ENCODE measurements around the gene HBB. TPM values are rescaled to one million over a fixed set of nuclear protein-coding genes. Genes with fewer than 3 reads are reported as not detected.

The HBB gene
- total and polyA plus RNA-seq, 8 donors, result 2.9 to 1,619 (median 14.1) TPM

DNA sequence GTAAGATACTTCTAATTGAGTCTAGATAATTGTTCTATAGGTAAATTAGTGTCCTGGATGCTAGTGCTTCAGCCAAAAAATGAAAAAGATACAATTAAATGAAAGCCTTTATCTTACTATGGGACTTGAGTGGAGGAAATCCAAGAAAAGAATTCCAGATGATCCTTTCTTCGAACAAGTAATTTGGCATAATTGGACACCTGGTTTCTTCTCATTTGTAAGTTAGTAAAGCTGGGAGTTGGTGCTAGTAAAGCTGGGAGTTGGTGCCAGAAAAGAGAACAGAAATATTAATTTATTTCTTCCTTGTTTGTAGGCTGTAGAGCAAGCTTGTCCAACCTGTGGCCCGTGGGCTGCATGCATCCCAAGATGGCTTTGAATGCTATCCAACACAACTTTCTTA lies 38.7 kb downstream of the HBB start:
- intact Hi-C loops (cut with DNase I; ENCODE audit: low total_unique reads), result no loop called here
- Histone ChIP-seq H3K4me1 (no peaks in the 10 kb centered on the region), H3K27ac (no peak overlapping the region), H3K9me3 (peaks cover 0 to 9% (median 3%) of the 10 kb centered on the region in 4 donors), H3K4me3 (no peak overlapping the region), H3K27me3 (no peaks in the 10 kb centered on the region), H3K36me3 (no peaks in the 10 kb centered on the region)
- TF ChIP-seq EP300 (IDR thresholded peaks at IDR 0.05), result no peak
- TF ChIP-seq POLR2A (IDR thresholded peaks at IDR 0.05), result no peak
- no peak for TF ChIP-seq CTCF (IDR thresholded peaks at IDR 0.05)
- TF ChIP-seq POLR2AphosphoS5 (IDR thresholded peaks at IDR 0.05), result no peak
- 75 to 90% (median 85%) methylated on average over 2 of the region's 2 CpGs for WGBS, 5 donors
- no peak for DNase-seq

- intact Hi-C loops (cut with DNase I; ENCODE audit: low total_unique reads), result no loop called here
- Histone ChIP-seq H3K27me3 (no peaks in the 10 kb centered on the region), H3K36me3 (no peaks in the 10 kb centered on the region), H3K4me3 (no peak overlapping the region), H3K27ac (no peak overlapping the region), H3K9me3 (no peaks in the 10 kb centered on the region), H3K4me1 (no peaks in the 10 kb centered on the region)
- TF ChIP-seq POLR2A (IDR thresholded peaks at IDR 0.05) (no peak), POLR2AphosphoS5 (IDR thresholded peaks at IDR 0.05) (no peak), EP300 (IDR thresholded peaks at IDR 0.05) (no peak)
- no peak for DNase-seq
- whole genome bisulfite sequencing, 5 donors, result 77 to 86% (median 84%) methylated on average over 10 of the region's 10 CpGs
These were observed 48.6 kb downstream of the HBB start for GRCh38 chr11:5178046-5178837.

Other genes with a start within 250 kb of the HBB start
- gene OR51L1, start 232.2 kb downstream of the HBB start, total RNA-seq, result not detected
- gene OR51L1, start 232.2 kb downstream of the HBB start, polyA plus RNA-seq, result not detected
- not detected for gene OR52J3, start 180.5 kb downstream of the HBB start, total RNA-seq
- gene OR52J3, start 180.5 kb downstream of the HBB start, polyA plus RNA-seq, result not detected
- not detected for gene OR52E2, start 167.4 kb downstream of the HBB start, total RNA-seq
- not detected for gene OR52E2, start 167.4 kb downstream of the HBB start, polyA plus RNA-seq
- 1 to 10 TPM in 1 of 5 donors, not detected in 4; 2.6 TPM for gene OR52E1, start 157.5 kb downstream of the HBB start, total RNA-seq
- not detected for gene OR52E1, start 157.5 kb downstream of the HBB start, polyA plus RNA-seq
- gene OR52A5, start 88.7 kb downstream of the HBB start, total RNA-seq, result under 1 TPM in 1 of 5 donors, not detected in 4; 0.18 TPM
- gene OR52A5, start 88.7 kb downstream of the HBB start, polyA plus RNA-seq, result not detected
- gene OR52A1, start 72.3 kb downstream of the HBB start, total RNA-seq, result not detected
- not detected for gene OR52A1, start 72.3 kb downstream of the HBB start, polyA plus RNA-seq
- not detected for gene OR51V1, start 26.4 kb downstream of the HBB start, total RNA-seq
- not detected for gene OR51V1, start 26.4 kb downstream of the HBB start, polyA plus RNA-seq
- 1 to 10 TPM in 1 of 5 donors, not detected in 4; 4.8 TPM for gene HBD, start 7.4 kb upstream of the HBB start, total RNA-seq
- gene HBD, start 7.4 kb upstream of the HBB start, polyA plus RNA-seq, result under 1 TPM in 1 of 3 donors, not detected in 2; 0.20 TPM
- gene HBG1, start 22.8 kb upstream of the HBB start, total RNA-seq, result 1 to 10 TPM in 1 of 5 donors, not detected in 4; 6.2 TPM
- not detected for gene HBG1, start 22.8 kb upstream of the HBB start, polyA plus RNA-seq
- 1,000 to 10,000 TPM in 1 of 5 donors, not detected in 4; 1,854 TPM for gene HBG2, start 27.7 kb upstream of the HBB start, total RNA-seq
- under 1 TPM in 1 of 3 donors, not detected in 2; 0.75 TPM for gene HBG2, start 27.7 kb upstream of the HBB start, polyA plus RNA-seq
- gene HBE1, start 42.9 kb upstream of the HBB start, total RNA-seq, result 1 to 10 TPM in 1 of 5 donors, not detected in 4; 1.3 TPM
- gene HBE1, start 42.9 kb upstream of the HBB start, polyA plus RNA-seq, result not detected
- gene OR51B4, start 74.9 kb upstream of the HBB start, total RNA-seq, result not detected
- gene OR51B4, start 74.9 kb upstream of the HBB start, polyA plus RNA-seq, result not detected
- under 1 TPM in 1 of 5 donors, not detected in 4; 0.92 TPM for gene OR51B2, start 97.2 kb upstream of the HBB start, total RNA-seq
- gene OR51B2, start 97.2 kb upstream of the HBB start, polyA plus RNA-seq, result not detected
- gene OR51B5, start 116.5 kb upstream of the HBB start, total RNA-seq, result 1 to 10 TPM in 1 of 5 donors, under 1 TPM in 1, not detected in 3; 0.92 to 1.2 TPM
- not detected for gene OR51B5, start 116.5 kb upstream of the HBB start, polyA plus RNA-seq
- gene OR51B6, start 124.4 kb upstream of the HBB start, total RNA-seq, result not detected
- gene OR51B6, start 124.4 kb upstream of the HBB start, polyA plus RNA-seq, result not detected
- gene OR51M1, start 156.7 kb upstream of the HBB start, total RNA-seq, result not detected
- gene OR51M1, start 156.7 kb upstream of the HBB start, polyA plus RNA-seq, result not detected
- gene OR51Q1, start 195.0 kb upstream of the HBB start, total RNA-seq, result not detected
- gene OR51Q1, start 195.0 kb upstream of the HBB start, polyA plus RNA-seq, result not detected
- gene OR51I1, start 214.4 kb upstream of the HBB start, total RNA-seq, result not detected
- gene OR51I1, start 214.4 kb upstream of the HBB start, polyA plus RNA-seq, result not detected
- gene OR51I2, start 222.3 kb upstream of the HBB start, total RNA-seq, result not detected
- gene OR51I2, start 222.3 kb upstream of the HBB start, polyA plus RNA-seq, result not detected

Measured in stomach (tissue), 9 donors.